Panc1 (cell line): ENCODE data around the gene S1PR1.

Source experiments
- POLR2AphosphoS5 ChIP-seq: IDR thresholded peaks from 2 replicates; pipeline ENCODE4 v1.6.1; 2012; ENCODE audit warnings: mild to moderate bottlenecking, low read depth, low read length, moderate library complexity
- TF ChIP-seq, protein P1 (sequence below): fragments of 450-650 bp; IDR thresholded peaks from 2 replicates; pipeline ENCODE4 v1.5.1; 2017; ENCODE audit warnings: mild to moderate bottlenecking

GRCh38 chr1:101275672-101276071, 38.9 kb downstream of the S1PR1 start:
- TF ChIP-seq, protein P1, sequence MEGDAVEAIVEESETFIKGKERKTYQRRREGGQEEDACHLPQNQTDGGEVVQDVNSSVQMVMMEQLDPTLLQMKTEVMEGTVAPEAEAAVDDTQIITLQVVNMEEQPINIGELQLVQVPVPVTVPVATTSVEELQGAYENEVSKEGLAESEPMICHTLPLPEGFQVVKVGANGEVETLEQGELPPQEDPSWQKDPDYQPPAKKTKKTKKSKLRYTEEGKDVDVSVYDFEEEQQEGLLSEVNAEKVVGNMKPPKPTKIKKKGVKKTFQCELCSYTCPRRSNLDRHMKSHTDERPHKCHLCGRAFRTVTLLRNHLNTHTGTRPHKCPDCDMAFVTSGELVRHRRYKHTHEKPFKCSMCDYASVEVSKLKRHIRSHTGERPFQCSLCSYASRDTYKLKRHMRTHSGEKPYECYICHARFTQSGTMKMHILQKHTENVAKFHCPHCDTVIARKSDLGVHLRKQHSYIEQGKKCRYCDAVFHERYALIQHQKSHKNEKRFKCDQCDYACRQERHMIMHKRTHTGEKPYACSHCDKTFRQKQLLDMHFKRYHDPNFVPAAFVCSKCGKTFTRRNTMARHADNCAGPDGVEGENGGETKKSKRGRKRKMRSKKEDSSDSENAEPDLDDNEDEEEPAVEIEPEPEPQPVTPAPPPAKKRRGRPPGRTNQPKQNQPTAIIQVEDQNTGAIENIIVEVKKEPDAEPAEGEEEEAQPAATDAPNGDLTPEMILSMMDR = no peak
- TF ChIP-seq POLR2AphosphoS5 = no peak
